Spleen (tissue), 7 donors: ENCODE results near the gene TBX2.
A peak's percentile ranks its signal among the peaks of the same experiment; 100 is the strongest.

Experiments
- POLR2A ChIP-seq, 3 donors: fragments of 450-650 bp; IDR thresholded peaks; one replicate each; pipeline ENCODE4 v1.5.1; 2017; ENCODE audit warnings: antibody characterized with exemption in 3 of 3, mild to moderate bottlenecking in 1 of 3
- POLR2AphosphoS5 ChIP-seq, 3 donors: sonication (generic); formaldehyde crosslinking; IDR thresholded peaks; one replicate each; pipeline ENCODE4 v1.5.1; 2017; ENCODE audit warnings: antibody characterized with exemption in 3 of 3
- TF ChIP-seq, protein P1 (sequence below), 11 experiments: fragments of 200-600 bp in 7 of 11; fragments of 450-650 bp in 4 of 11; sonication (generic) in 4 of 11; IDR thresholded peaks in 8 of 11; conservative IDR thresholded peaks in 3 of 11; 1 replicate in 7 of 11; 2 replicates in 4 of 11; pipeline versions ENCODE4 v1.4.0 to v1.8.0; 2016 to 2021; ENCODE audit warnings: antibody characterized with exemption in 11 of 11, inconsistent platforms in 4 of 11, mild to moderate bottlenecking in 1 of 11
- donor health status: DM: no; HTN: no; CAD: no; lungs with moderate emphysema.
- donor health status: DM: no; HTN: no; CAD: no.
- donor health status: DM: no; HTN: no; CAD: no.

DNA sequence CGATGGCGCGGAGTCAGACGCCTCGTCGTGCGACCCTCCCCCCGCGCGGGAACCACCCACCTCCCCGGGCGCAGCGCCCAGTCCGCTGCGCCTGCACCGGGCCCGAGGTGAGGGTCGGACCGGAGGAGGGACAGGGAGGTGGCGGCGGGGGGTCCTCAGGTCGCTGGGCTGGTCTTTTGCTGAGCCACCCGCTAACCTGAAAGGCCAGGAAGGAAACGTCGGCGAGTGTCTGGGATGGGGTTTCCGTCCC, 4.9 kb downstream of the TBX2 start:
- no peak for TF ChIP-seq POLR2A (IDR thresholded peaks at IDR 0.05)
- TF ChIP-seq, protein P1, sequence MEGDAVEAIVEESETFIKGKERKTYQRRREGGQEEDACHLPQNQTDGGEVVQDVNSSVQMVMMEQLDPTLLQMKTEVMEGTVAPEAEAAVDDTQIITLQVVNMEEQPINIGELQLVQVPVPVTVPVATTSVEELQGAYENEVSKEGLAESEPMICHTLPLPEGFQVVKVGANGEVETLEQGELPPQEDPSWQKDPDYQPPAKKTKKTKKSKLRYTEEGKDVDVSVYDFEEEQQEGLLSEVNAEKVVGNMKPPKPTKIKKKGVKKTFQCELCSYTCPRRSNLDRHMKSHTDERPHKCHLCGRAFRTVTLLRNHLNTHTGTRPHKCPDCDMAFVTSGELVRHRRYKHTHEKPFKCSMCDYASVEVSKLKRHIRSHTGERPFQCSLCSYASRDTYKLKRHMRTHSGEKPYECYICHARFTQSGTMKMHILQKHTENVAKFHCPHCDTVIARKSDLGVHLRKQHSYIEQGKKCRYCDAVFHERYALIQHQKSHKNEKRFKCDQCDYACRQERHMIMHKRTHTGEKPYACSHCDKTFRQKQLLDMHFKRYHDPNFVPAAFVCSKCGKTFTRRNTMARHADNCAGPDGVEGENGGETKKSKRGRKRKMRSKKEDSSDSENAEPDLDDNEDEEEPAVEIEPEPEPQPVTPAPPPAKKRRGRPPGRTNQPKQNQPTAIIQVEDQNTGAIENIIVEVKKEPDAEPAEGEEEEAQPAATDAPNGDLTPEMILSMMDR (IDR thresholded peaks at IDR 0.05 in 8 of 11, conservative IDR thresholded peaks at IDR 0.05 in 3 of 11), result no peak
- TF ChIP-seq POLR2AphosphoS5 (IDR thresholded peaks at IDR 0.05), result peak in 1 of 3 donors; percentile 31
